ENCODE results near the gene SGF29. TPM values are rescaled to one million over a fixed set of nuclear protein-coding genes. Genes with fewer than 3 reads are reported as not detected.
"Not testable (repeated sequence)": the region's sequence is repeated elsewhere in the genome, so short reads cannot be mapped to it uniquely, and the experiment has no call there.

SGF29 gene
- total RNA-seq, 1 experiment from 2014 or later = 22.3 TPM

DNA sequence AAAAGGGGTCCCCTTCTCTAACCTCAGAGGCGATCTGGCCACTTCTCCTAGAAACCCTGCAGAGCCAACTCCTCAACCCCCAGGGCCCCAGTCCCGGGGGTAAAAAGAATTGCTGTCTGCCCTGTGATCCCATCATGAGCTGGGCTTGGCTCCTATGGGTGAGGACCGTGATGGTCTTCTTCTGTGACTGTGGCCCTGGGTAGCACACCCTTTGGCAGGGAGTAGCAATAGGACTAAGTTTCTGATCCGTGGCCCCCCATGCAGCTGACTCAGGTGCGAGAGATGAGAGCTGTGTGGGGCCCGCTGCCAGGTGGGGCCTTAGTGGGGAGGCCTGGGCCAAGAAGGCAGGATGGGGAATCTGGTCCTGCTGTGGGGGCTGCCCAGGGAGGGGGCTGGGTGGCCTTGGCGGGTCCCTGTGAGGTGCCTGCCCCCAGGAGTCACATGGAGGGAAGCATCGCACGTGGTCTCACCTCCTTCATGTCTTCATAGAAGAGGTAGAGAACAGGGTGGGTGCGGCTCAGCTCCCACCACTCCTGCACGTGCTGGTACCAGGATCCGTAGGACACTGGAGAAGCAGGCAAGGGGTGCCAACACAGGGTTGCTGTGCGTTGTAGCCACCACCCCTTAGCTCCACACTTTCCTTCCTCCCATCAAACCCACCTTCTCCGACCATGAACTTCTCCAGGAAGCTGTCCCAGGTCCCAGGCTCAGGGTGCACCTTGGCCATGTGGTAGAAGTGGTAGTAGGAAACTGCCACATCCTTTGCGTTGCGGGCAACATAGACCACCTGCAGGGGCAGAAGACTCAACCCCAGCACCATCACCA, 52.8 kb downstream of the SGF29 start:
- POLR2A ChIA-PET (ENCODE audit: unreplicated experiment) = no interaction called here
- H3K4me1 ChIP-seq (ENCODE audit: insufficient read depth, low read length) = no peaks in the 10 kb centered on the region
- H3K36me3 ChIP-seq (ENCODE audit: low read depth, low read length) = no peaks in the 10 kb centered on the region
- H3K79me2 ChIP-seq (ENCODE audit: low read length) = no peaks in the 10 kb centered on the region
- no TSS peak for BruUV-seq (replicated peaks)
- no peak overlapping the region for H3K9ac ChIP-seq (ENCODE audit: low read length)
- TF ChIP-seq, protein P1, sequence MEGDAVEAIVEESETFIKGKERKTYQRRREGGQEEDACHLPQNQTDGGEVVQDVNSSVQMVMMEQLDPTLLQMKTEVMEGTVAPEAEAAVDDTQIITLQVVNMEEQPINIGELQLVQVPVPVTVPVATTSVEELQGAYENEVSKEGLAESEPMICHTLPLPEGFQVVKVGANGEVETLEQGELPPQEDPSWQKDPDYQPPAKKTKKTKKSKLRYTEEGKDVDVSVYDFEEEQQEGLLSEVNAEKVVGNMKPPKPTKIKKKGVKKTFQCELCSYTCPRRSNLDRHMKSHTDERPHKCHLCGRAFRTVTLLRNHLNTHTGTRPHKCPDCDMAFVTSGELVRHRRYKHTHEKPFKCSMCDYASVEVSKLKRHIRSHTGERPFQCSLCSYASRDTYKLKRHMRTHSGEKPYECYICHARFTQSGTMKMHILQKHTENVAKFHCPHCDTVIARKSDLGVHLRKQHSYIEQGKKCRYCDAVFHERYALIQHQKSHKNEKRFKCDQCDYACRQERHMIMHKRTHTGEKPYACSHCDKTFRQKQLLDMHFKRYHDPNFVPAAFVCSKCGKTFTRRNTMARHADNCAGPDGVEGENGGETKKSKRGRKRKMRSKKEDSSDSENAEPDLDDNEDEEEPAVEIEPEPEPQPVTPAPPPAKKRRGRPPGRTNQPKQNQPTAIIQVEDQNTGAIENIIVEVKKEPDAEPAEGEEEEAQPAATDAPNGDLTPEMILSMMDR (conservative IDR thresholded peaks at IDR 0.05; ENCODE audit: low read depth, low read length) = no peak
- TF ChIP-seq EZH2 (IDR thresholded peaks at IDR 0.05; ENCODE audit: low read length, unreplicated experiment) = no peak
- TF ChIP-seq EZH2phosphoT487 (IDR thresholded peaks at IDR 0.05; ENCODE audit: borderline replicate concordance, low read length) = no peak
- no peak overlapping the region for H2AFZ ChIP-seq (ENCODE audit: low read length)
- H3K4me3 ChIP-seq (ENCODE audit: low read length) = no peak overlapping the region
- no peaks in the 10 kb centered on the region for H3K9me3 ChIP-seq (ENCODE audit: low read length)
- intact Hi-C loops (cut with micrococcal nuclease) = no loop called here
- H3K27me3 ChIP-seq (ENCODE audit: low read length) = no peaks in the 10 kb centered on the region
- H3F3A ChIP-seq (ENCODE audit: low read length, unreplicated experiment) = no peaks in the 10 kb centered on the region
- no peaks in the 10 kb centered on the region for H4K20me1 ChIP-seq (ENCODE audit: low read length)
- H3K9me2 ChIP-seq (replicated peaks; ENCODE audit: low read length) = no peaks in the 10 kb centered on the region
- CTCF ChIA-PET = no interaction called here
- H3K27ac ChIP-seq (ENCODE audit: low read length) = no peak overlapping the region
- no peak for ATAC-seq
- DNase-seq = no peak
- no peak overlapping the region for H3K4me2 ChIP-seq (ENCODE audit: low read length)

DNA sequence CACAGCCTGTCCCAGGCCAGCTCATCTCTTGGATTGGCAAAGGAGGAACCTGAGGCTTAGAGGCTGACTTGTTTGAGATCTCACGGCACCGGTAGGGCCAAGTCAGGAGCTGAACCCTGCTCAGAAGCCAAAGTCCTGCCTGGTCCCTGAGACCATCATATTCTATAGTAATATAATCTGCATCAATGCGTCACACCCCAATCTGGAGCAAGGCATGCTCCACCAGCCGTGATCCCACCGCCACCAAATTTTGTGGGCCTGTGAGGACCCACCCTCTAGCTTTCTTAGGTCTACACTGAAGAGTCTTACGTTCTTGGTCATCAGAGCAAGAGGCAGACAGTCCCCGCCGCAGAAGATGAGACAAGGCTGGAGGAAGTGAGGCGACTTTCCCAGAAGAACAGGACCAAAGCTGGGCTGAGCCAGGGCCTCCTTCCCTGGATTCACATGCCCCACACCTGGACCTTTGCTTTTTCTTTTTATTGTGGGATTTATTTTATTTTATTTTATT, 53.5 kb downstream of the SGF29 start:
- no TSS peak for BruUV-seq (replicated peaks)
- intact Hi-C loops (cut with micrococcal nuclease) = no loop called here

DNA sequence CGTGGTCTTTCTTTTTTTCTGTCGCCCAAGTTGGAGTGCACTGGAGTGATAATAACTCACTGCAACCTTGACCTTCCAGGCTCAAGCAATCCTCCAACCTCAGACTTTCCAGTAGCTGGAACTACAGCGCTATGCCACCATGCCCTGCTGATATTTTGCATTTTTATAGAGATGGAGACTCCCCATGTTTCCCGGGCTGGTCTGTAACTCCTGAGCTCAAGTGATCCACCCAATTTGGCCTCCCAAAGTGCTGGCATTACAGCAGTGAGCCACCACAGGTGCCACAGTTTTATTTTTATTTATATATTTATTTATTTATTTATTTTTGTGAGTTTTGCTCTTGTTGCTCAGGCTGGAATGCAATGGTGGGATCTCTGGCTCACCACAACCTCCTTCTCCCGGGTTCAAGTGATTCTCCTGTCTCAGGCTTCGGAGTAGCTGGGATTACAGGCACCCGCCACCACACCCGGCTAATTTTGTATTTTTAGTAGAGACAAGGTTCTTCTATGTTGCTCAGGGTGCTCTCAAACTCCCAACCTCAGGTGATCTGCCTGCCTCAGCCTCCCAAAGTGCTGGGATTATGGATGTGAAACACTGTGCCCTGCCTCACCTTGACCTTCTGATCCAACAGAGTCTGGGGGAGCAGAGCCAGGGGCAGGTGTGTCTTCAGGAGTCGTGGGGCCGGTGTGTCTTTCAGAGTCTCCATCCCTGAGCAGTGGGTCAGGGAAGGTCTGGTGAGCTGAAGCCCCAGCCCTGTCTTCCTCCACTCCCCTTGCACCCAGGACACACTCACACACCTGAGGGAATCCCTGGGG, 54.2 kb downstream of the SGF29 start:
- H3K27ac ChIP-seq (ENCODE audit: low read length); H3K9ac ChIP-seq (ENCODE audit: low read length); H2AFZ ChIP-seq (ENCODE audit: low read length); H3K4me1 ChIP-seq (ENCODE audit: insufficient read depth, low read length); CTCF ChIA-PET; H3K4me2 ChIP-seq (ENCODE audit: low read length); H3K27me3 ChIP-seq (ENCODE audit: low read length); H3K79me2 ChIP-seq (ENCODE audit: low read length); H3F3A ChIP-seq (ENCODE audit: low read length, unreplicated experiment); H3K36me3 ChIP-seq (ENCODE audit: low read depth, low read length); ATAC-seq; POLR2A ChIA-PET (ENCODE audit: unreplicated experiment); H3K9me2 ChIP-seq (replicated peaks; ENCODE audit: low read length); H3K4me3 ChIP-seq (ENCODE audit: low read length); intact Hi-C loops (cut with micrococcal nuclease); H4K20me1 ChIP-seq (ENCODE audit: low read length); DNase-seq; BruUV-seq (replicated peaks); H3K9me3 ChIP-seq (ENCODE audit: low read length): not testable (repeated sequence)

More for the DNA sequence above, 53.5 kb downstream of the SGF29 start:
- Histone ChIP-seq H3K9me3 (ENCODE audit: low read length) (no peaks in the 10 kb centered on the region), H4K20me1 (ENCODE audit: low read length) (no peaks in the 10 kb centered on the region), H3K79me2 (ENCODE audit: low read length) (no peaks in the 10 kb centered on the region), H3K9ac (ENCODE audit: low read length) (no peak overlapping the region), H3K27ac (ENCODE audit: low read length) (no peak overlapping the region), H3K9me2 (replicated peaks; ENCODE audit: low read length) (no peaks in the 10 kb centered on the region), H2AFZ (ENCODE audit: low read length) (no peak overlapping the region), H3F3A (ENCODE audit: low read length, unreplicated experiment) (no peaks in the 10 kb centered on the region), H3K4me2 (ENCODE audit: low read length) (no peak overlapping the region), H3K4me1 (ENCODE audit: insufficient read depth, low read length) (no peaks in the 10 kb centered on the region), H3K27me3 (ENCODE audit: low read length) (no peaks in the 10 kb centered on the region), H3K4me3 (ENCODE audit: low read length) (no peak overlapping the region), H3K36me3 (ENCODE audit: low read depth, low read length) (no peaks in the 10 kb centered on the region)
- no peak for TF ChIP-seq EZH2phosphoT487 (IDR thresholded peaks at IDR 0.05; ENCODE audit: borderline replicate concordance, low read length)
- TF ChIP-seq, protein P1 (conservative IDR thresholded peaks at IDR 0.05; ENCODE audit: low read depth, low read length) = no peak
- no peak for TF ChIP-seq EZH2 (IDR thresholded peaks at IDR 0.05; ENCODE audit: low read length, unreplicated experiment)
- DNase-seq (no peak), ATAC-seq (no peak)
- ChIA-PET CTCF (no interaction called here), POLR2A (ENCODE audit: unreplicated experiment) (no interaction called here)

DNA sequence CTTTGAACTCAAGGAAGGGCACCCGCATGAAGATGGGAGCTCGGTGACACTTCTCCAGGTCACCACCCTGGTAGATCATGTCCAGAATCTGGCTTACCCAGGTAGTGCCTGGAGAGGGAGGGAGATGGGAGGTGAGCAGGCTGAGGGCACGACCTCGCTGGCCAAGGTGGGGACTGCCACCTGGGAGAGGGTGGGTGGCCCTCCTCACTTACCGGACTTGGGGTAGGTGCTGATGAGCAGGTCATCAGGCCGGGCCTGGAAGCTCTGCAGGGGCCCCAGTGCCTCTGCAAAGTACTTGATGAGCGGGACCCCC, 54.7 kb downstream of the SGF29 start:
- BruUV-seq (replicated peaks); intact Hi-C loops (cut with micrococcal nuclease); H3K9ac ChIP-seq (ENCODE audit: low read length): not testable (repeated sequence)

More for the DNA sequence above, 54.7 kb downstream of the SGF29 start:
- H3F3A ChIP-seq (ENCODE audit: low read length, unreplicated experiment); H3K4me3 ChIP-seq (ENCODE audit: low read length); H2AFZ ChIP-seq (ENCODE audit: low read length); H3K4me1 ChIP-seq (ENCODE audit: insufficient read depth, low read length); DNase-seq; H3K9me3 ChIP-seq (ENCODE audit: low read length); ATAC-seq; H4K20me1 ChIP-seq (ENCODE audit: low read length); H3K27me3 ChIP-seq (ENCODE audit: low read length); CTCF ChIA-PET; H3K36me3 ChIP-seq (ENCODE audit: low read depth, low read length); H3K79me2 ChIP-seq (ENCODE audit: low read length); H3K4me2 ChIP-seq (ENCODE audit: low read length); H3K9me2 ChIP-seq (replicated peaks; ENCODE audit: low read length); H3K27ac ChIP-seq (ENCODE audit: low read length); POLR2A ChIA-PET (ENCODE audit: unreplicated experiment): not testable (repeated sequence)
